ENCODE measurements around the gene ADAMTSL1. TPM values are rescaled to one million over a fixed set of nuclear protein-coding genes. Genes with fewer than 3 reads are reported as not detected.

Gene ADAMTSL1
- total RNA-seq, 2 experiments from 2014 or later: not detected

DNA sequence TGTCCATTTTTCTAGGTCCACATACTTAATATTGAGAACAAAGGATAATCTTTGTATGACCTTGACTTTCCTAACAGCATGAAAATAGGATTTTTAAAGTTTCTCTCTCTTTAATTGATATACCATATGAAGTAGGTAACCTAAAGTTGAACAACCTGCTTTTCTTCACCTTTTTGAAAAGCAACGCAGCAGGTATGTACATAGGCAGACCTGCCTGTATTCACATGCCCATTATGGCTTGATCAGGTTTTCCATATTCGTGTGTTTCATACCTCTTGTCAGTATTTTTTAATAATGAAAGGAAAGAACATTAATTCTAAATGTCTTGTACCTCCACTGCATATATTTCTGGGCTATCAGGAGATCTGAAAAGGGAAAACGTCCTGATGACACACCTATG, 1.5 kb upstream of the ADAMTSL1 start:
- Mint-ChIP-seq H3K27ac (no peak overlapping the region), H3K4me3 (no peak overlapping the region), H3K36me3 (ENCODE audit: low read depth) (no peaks in the 10 kb centered on the region), H3K9me3 (ENCODE audit: low read depth) (no peaks in the 10 kb centered on the region), H3K4me1 (peaks cover 2% of the 10 kb centered on the region), H3K27me3 (peaks cover 16% of the 10 kb centered on the region)
- no peak for ATAC-seq
- DNase-seq: no peak
- POLR2A ChIA-PET: no interaction called here
- CTCF ChIA-PET: interaction anchor here (0.8 kb wide), 1 partner anchor 30 kb away, joined by 6 read pairs; no protein-coding TSS in a partner anchor
- intact Hi-C loops (cut with DNase I, micrococcal nuclease): no loop called here

DNA sequence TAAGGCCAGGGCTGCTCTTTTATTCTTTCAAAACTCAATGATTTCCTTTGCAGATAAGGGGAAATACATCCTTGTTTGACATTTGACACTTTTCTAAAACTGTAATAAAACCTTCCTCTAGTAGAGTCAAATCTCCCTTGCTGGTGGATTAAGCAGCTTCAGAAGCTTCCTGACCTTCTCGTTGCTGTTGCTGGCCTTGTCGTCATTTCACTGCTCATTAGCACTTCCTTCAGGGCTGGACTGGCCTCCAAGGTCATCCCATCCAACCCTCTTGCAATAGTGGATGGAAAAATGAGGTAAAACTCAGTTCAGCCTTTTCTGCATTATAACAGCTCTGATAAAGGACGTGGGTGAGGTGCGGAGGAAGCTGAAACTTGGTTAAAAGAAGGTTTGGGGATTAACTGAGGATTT, 1.1 kb upstream of the ADAMTSL1 start:
- ATAC-seq (no peak), DNase-seq (no peak)
- POLR2A ChIA-PET: no interaction called here
- no peak overlapping the region for H3K27ac Mint-ChIP-seq
- CTCF ChIA-PET: no interaction called here
- H3K27me3 Mint-ChIP-seq: peaks cover 16% of the 10 kb centered on the region
- intact Hi-C loops (cut with DNase I, micrococcal nuclease): no loop called here
- peaks cover 2% of the 10 kb centered on the region for H3K4me1 Mint-ChIP-seq
- no peaks in the 10 kb centered on the region for H3K9me3 Mint-ChIP-seq (ENCODE audit: low read depth)
- no peak overlapping the region for H3K4me3 Mint-ChIP-seq
- no peaks in the 10 kb centered on the region for H3K36me3 Mint-ChIP-seq (ENCODE audit: low read depth)

DNA sequence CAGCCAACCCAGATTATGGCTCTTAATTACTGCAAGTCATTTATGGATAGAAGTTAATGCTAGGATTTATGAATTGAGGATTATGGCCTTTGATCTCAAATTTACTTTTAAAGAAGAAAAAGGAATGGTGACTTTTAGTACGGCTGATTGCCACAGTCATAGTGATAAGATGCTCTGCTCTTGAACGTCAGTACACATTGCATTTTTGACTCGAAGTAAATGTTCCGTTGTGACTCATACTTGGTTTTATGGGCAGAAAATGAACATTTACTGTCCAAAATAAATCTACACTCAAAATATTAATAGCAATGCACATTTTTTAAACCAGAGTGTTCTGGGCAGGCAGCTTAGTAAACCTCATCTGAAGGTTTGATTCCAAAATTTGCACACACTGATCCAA, 830 bp downstream of the ADAMTSL1 start:
- intact Hi-C loops (cut with DNase I, micrococcal nuclease): no loop called here
- CTCF ChIA-PET: no interaction called here
- POLR2A ChIA-PET: no interaction called here
- H3K36me3 Mint-ChIP-seq (ENCODE audit: low read depth): no peaks in the 10 kb centered on the region
- H3K9me3 Mint-ChIP-seq (ENCODE audit: low read depth): no peaks in the 10 kb centered on the region
- no peak overlapping the region for H3K27ac Mint-ChIP-seq
- DNase-seq (no peak), ATAC-seq (no peak)
- no peak overlapping the region for H3K4me3 Mint-ChIP-seq
- peaks cover 2% of the 10 kb centered on the region for H3K4me1 Mint-ChIP-seq
- peaks cover 15% of the 10 kb centered on the region for H3K27me3 Mint-ChIP-seq

DNA sequence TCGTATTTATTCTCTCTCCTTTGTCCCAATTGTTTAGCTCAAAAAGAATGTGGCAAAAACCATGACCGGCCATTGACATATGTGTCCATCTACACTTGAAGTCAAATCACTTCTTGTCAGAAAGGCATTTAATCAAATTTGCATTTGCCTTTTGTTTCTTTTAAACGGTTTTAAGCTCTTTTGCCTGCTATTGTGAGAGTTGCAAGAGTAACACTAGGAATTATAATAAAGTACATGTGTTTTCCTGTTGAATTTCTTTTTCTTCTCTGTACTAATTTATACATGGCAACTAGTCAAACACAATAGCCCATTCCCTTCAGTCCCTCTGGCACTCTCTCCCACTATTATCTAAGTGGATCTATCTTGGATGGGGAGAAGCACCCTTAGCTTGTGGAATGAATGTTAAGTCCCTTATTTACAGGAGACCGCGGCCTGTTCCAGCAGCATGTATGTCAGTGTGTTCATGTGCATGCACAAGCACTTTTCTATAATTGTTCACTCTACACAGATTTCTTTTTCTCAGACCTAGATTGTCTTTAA, 3.2 kb downstream of the ADAMTSL1 start:
- POLR2A ChIA-PET: no interaction called here
- CTCF ChIA-PET: interaction anchor here (0.7 kb wide), 1 partner anchor 7 kb away, joined by 3 read pairs; no protein-coding TSS in a partner anchor
- ATAC-seq (no peak), DNase-seq (no peak)
- Mint-ChIP-seq H3K9me3 (ENCODE audit: low read depth) (no peaks in the 10 kb centered on the region), H3K4me3 (no peak overlapping the region), H3K36me3 (ENCODE audit: low read depth) (no peaks in the 10 kb centered on the region), H3K4me1 (peaks cover 2% of the 10 kb centered on the region), H3K27ac (no peak overlapping the region), H3K27me3 (peaks cover 20% of the 10 kb centered on the region)
- intact Hi-C loops (cut with DNase I, micrococcal nuclease): no loop called here

DNA sequence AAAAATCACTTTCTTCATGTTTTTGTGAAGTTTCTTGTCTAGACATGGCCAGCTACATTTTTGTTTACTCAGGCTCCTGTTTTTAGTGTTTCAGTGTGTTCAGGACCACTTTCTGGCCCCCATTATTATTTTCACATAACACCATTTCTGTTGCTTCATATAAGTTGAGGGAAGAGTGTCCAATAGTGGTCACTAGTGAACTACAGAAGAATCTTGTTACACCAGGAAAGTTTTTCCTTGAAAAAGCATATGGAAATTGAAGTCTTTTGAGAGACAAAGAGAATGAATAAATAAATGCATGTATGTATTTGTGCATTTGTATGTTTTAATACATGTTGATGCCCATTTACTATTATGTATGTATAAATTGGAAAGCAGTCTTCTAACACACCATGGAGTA, 3.8 kb downstream of the ADAMTSL1 start:
- Mint-ChIP-seq H3K4me3 (no peak overlapping the region), H3K4me1 (peaks cover 2% of the 10 kb centered on the region), H3K27me3 (peaks cover 20% of the 10 kb centered on the region), H3K27ac (no peak overlapping the region), H3K9me3 (ENCODE audit: low read depth) (no peaks in the 10 kb centered on the region), H3K36me3 (ENCODE audit: low read depth) (no peaks in the 10 kb centered on the region)
- POLR2A ChIA-PET: no interaction called here
- CTCF ChIA-PET: interaction anchor here (0.7 kb wide), 1 partner anchor 8 kb away, joined by 3 read pairs; no protein-coding TSS in a partner anchor
- intact Hi-C loops (cut with DNase I, micrococcal nuclease): no loop called here
- ATAC-seq (no peak), DNase-seq (no peak)

DNA sequence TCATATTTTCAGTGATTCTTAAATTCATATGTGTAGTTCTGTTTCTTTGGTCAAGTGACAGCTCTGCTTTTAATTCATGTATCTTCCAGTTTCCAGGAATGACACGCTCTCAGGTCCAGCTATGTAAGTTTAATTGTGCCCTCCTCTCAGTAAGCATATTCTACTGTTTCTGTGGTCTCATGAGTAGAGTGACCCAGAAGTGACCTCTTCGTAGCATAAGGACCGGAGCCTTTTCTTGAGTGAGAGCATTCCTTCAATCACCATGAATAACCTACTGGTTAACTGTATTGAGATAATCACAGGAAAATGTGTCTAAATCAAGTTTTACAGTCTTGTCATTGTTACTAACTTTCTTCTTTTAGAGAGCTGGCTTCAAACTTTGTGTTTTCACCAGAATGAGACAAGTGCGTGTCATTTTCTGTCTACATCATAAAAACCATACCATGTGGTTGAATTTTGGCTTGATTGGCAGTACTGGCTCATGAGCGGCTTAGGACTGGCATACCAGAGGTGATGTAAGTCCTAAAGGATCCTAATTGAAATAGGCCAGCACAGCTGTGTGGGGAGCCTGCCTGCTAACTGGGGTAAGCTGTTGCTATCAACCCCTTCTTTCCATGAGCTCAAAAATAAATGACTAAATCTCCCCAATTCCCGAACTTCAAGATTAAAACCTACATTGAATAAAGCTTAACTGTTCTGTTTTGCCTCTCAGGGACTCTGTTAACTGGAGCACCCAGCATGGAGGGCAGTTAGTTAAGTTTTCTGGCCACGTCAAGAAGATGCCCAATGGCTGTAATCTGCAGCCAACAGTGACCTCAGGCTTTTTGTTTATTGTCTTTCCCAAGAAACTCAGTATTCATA, 4.8 kb downstream of the ADAMTSL1 start:
- ChIA-PET CTCF (interaction anchor here (1.4 kb wide), 1 partner anchor 21 kb away, joined by 3 read pairs; no protein-coding TSS in a partner anchor), POLR2A (no interaction called here)
- peaks cover 17% of the 10 kb centered on the region for H3K27me3 Mint-ChIP-seq
- no peak for ATAC-seq
- H3K9me3 Mint-ChIP-seq (ENCODE audit: low read depth): no peaks in the 10 kb centered on the region
- no peak overlapping the region for H3K4me3 Mint-ChIP-seq
- intact Hi-C loops (cut with DNase I, micrococcal nuclease): no loop called here
- no peak for DNase-seq
- peaks cover 2% of the 10 kb centered on the region for H3K4me1 Mint-ChIP-seq
- H3K27ac Mint-ChIP-seq: no peak overlapping the region
- no peaks in the 10 kb centered on the region for H3K36me3 Mint-ChIP-seq (ENCODE audit: low read depth)

DNA sequence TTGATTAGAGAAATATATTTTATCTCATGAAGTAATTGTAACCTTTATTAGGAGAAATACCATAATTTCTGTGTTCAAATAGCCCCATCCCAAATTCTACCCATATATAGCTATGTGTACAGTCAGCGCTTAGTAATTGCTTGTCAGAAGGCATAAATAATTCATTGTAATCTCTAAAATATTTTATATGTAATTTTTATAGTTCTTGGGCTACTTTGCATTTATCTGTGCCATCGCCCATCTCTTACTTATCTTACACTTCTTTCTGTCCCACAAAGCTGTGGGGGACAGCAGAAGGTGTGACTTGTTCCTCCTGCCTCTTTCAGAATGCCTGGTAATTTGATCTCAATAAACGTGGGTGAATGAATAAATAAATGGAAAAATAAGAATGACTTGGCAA, 5.5 kb downstream of the ADAMTSL1 start:
- CTCF ChIA-PET: interaction anchor here (1.4 kb wide), 1 partner anchor 20 kb away, joined by 3 read pairs; no protein-coding TSS in a partner anchor
- no peaks in the 10 kb centered on the region for H3K9me3 Mint-ChIP-seq (ENCODE audit: low read depth)
- intact Hi-C loops (cut with DNase I, micrococcal nuclease): no loop called here
- H3K36me3 Mint-ChIP-seq (ENCODE audit: low read depth): no peaks in the 10 kb centered on the region
- no peak for DNase-seq
- peaks cover 2% of the 10 kb centered on the region for H3K4me1 Mint-ChIP-seq
- POLR2A ChIA-PET: no interaction called here
- no peak overlapping the region for H3K4me3 Mint-ChIP-seq
- H3K27ac Mint-ChIP-seq: no peak overlapping the region
- ATAC-seq: no peak
- peaks cover 13% of the 10 kb centered on the region for H3K27me3 Mint-ChIP-seq

DNA sequence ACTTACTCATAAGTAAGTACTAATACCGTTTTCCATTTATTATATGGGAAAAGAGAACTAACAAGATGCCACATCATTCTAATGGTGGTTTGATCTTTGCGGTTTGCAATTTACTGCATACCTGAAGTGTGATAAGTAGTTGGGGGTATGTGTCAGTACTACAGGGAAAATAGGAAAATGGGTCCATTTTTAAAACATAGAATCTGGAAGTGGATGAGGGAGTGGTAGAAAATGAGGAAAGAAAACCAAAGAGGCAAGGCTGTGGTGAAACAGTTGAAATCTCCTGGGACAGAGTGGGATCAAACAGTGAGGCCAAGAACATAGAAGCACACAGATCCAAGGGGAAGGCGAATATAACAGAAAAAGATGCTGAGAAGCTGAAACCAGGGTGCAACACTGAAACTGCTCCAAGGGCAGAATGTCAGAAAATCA, 6.7 kb downstream of the ADAMTSL1 start:
- no peaks in the 10 kb centered on the region for H3K9me3 Mint-ChIP-seq (ENCODE audit: low read depth)
- DNase-seq (no peak), ATAC-seq (no peak)
- intact Hi-C loops (cut with DNase I, micrococcal nuclease): no loop called here
- CTCF ChIA-PET: no interaction called here
- no peaks in the 10 kb centered on the region for H3K4me1 Mint-ChIP-seq
- H3K4me3 Mint-ChIP-seq: no peak overlapping the region
- no peaks in the 10 kb centered on the region for H3K36me3 Mint-ChIP-seq (ENCODE audit: low read depth)
- H3K27me3 Mint-ChIP-seq: peaks cover 11% of the 10 kb centered on the region
- H3K27ac Mint-ChIP-seq: no peak overlapping the region
- POLR2A ChIA-PET: no interaction called here

DNA sequence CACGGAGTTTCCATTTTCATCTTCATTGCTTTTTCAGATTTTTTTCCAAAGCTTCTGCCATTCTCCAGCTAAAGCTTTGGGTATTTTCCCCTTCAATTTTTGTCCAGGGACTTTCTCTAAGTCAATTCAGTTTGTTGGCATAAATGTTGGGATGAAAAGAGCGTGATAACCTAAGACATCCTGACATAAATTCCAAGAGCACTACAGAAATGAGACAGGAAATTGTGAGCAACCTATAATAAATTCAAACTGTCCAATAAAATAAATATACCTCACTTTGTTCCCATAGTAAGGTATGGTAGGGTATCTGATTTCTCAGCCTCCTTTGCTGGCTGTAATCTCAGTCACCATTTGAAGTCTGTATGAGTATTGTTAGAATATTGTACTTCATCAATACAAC, 8.4 kb downstream of the ADAMTSL1 start:
- no peak overlapping the region for H3K27ac Mint-ChIP-seq
- no peak for DNase-seq
- ATAC-seq: no peak
- H3K4me1 Mint-ChIP-seq: no peaks in the 10 kb centered on the region
- intact Hi-C loops (cut with DNase I, micrococcal nuclease): no loop called here
- H3K9me3 Mint-ChIP-seq (ENCODE audit: low read depth): no peaks in the 10 kb centered on the region
- CTCF ChIA-PET: no interaction called here
- POLR2A ChIA-PET: no interaction called here
- no peaks in the 10 kb centered on the region for H3K36me3 Mint-ChIP-seq (ENCODE audit: low read depth)
- peaks cover 9% of the 10 kb centered on the region for H3K27me3 Mint-ChIP-seq
- no peak overlapping the region for H3K4me3 Mint-ChIP-seq

DNA sequence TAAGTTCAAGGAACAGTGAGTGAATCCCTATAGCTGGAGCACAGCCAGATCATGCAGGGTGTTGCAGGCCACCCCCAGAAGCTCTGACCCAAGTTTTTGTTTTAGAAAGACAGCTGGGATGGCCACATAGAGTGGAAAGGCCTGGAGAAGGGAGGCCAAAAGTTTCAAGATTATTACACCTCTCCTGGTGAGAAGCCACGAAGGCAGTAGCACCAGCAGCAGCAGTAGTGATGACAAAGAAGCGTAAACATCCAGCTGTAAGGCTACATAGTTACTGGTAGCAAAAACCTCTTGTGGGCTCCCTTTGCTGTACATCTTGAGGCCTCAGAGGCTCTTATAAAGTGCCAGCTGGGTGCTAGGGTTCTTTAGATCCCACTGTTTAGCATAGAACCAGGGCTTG, 11.8 kb downstream of the ADAMTSL1 start:
- POLR2A ChIA-PET: no interaction called here
- no peak for DNase-seq
- no peak for ATAC-seq
- Mint-ChIP-seq H3K4me1 (no peaks in the 10 kb centered on the region), H3K9me3 (ENCODE audit: low read depth) (no peaks in the 10 kb centered on the region), H3K4me3 (no peak overlapping the region), H3K36me3 (ENCODE audit: low read depth) (no peaks in the 10 kb centered on the region), H3K27me3 (peaks cover 6% of the 10 kb centered on the region), H3K27ac (no peak overlapping the region)
- CTCF ChIA-PET: no interaction called here
- intact Hi-C loops (cut with DNase I, micrococcal nuclease): no loop called here

DNA sequence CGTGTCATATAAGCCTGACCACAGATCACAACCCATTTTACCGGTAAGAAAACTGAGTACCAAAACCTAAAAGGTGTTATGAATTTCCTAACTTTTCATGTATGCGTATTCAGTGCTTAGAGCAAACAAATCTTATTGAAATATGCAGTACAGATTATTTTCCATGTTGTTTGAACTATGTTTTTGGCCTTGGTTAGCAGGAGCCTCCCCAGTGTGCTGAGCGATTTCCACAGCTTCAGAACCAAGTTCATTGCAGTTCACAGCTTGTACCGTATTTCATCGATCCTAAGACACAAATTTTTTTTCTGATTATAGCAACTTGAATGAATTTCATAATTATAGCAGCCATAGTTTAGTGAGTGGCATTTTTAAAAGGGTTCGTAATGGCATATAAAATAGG, 13.7 kb downstream of the ADAMTSL1 start:
- CTCF ChIA-PET: no interaction called here

DNA sequence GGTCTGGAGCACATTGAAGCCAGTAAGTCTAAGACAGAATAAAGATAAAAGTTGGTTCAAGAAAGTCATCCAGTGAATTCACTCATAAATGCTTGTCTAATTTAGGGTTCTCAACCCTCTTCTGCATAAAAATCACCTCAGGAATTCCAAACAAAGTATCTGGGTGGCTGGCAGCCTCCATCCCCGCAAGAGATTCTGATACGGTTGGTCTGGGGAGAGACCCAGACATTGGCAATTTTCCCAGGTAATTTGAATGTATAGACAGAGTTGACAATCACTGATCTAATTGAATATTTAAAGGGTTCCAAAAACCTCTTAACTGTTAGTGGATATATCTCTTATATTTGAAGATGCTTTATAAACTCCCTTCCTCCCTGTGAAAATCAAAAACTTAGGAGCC, 14.9 kb downstream of the ADAMTSL1 start:
- CTCF ChIA-PET: no interaction called here
- Mint-ChIP-seq H3K4me1 (no peaks in the 10 kb centered on the region), H3K36me3 (ENCODE audit: low read depth) (no peaks in the 10 kb centered on the region), H3K27ac (no peak overlapping the region), H3K27me3 (peaks cover 6% of the 10 kb centered on the region), H3K9me3 (ENCODE audit: low read depth) (no peaks in the 10 kb centered on the region), H3K4me3 (no peak overlapping the region)
- POLR2A ChIA-PET: no interaction called here
- DNase-seq: no peak
- intact Hi-C loops (cut with DNase I, micrococcal nuclease): no loop called here
- no peak for ATAC-seq

More for the DNA sequence above, 13.7 kb downstream of the ADAMTSL1 start:
- no peaks in the 10 kb centered on the region for H3K9me3 Mint-ChIP-seq (ENCODE audit: low read depth)
- DNase-seq (no peak), ATAC-seq (no peak)
- H3K4me1 Mint-ChIP-seq: no peaks in the 10 kb centered on the region
- H3K27ac Mint-ChIP-seq: no peak overlapping the region
- intact Hi-C loops (cut with DNase I, micrococcal nuclease): no loop called here
- no peak overlapping the region for H3K4me3 Mint-ChIP-seq
- POLR2A ChIA-PET: no interaction called here
- peaks cover 3% of the 10 kb centered on the region for H3K27me3 Mint-ChIP-seq
- no peaks in the 10 kb centered on the region for H3K36me3 Mint-ChIP-seq (ENCODE audit: low read depth)

Measured in activated CD4-positive, alpha-beta T cell treated with anti-CD3 and anti-CD28 coated beads for 36 hours (primary cell).